ENCODE measurements around the gene SELENOO. TPM values are rescaled to one million over a fixed set of nuclear protein-coding genes. Genes with fewer than 3 reads are reported as not detected.

Gene SELENOO
- polyA plus RNA-seq, 1 of the 3 experiments (the other 2 are of a cell fraction): 26.7 TPM

DNA sequence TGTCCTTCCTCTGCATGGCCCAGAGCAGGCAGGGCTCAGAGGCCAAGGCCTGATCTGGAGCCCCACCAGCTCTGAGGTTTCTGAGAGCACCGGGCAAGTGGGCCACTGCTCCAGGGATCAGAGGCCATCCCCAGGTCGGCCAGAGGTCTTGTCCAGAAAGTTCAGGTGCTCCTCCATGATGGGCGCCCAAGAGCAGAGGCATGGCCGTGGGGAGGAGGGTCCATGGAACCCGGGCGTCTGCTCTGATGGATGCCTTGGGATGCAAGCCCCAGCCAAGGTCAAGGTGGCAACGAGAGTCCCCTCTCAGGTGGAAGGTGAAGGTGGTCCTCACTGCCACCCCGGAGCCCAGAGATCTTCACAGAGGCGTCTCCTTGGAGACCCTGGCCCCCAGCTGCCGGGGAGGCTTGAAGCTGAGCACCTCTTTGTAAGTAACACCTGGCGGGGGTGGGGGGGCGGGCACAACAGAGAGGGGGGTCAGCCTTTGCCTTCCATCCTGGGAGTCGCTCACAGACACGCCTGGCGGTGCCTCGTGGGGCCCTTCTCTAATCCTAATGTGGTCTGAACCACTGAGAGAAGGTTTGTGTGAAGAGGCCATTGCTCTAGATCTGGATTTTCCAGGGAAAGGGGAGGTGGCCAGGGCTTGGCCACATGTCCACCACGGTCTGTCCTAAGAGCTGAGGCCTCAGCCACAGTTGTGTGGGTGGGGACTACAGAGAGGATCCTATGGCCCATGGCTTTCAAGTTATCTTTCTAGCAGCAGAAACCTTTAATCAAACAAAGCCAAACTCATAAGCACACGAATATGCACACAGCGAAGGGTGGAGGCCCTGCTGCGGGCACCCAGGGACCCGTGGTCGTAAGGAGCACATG lies 52.5 kb downstream of the SELENOO start:
- Histone ChIP-seq H3K27ac (ENCODE audit: low read depth in 2 of 2, low read length in 1 of 2) (no peak overlapping the region), H3K79me2 (ENCODE audit: insufficient read depth) (peaks cover 16% of the 10 kb centered on the region; the same call in 1 of the 2 replicates), H3K4me2 (no peak overlapping the region), H3K4me3 (ENCODE audit: low read depth in 2 of 2, low read length in 1 of 2) (no peak overlapping the region), H3F3A (replicated peaks; ENCODE audit: insufficient read depth) (peaks cover 13% of the 10 kb centered on the region), H3K9ac (no peak overlapping the region), H3K27me3 (ENCODE audit: insufficient read depth) (no peaks in the 10 kb centered on the region), H4K20me1 (ENCODE audit: insufficient read depth) (0 out of 2 replicates have a peak, but pooled peaks cover 7% of the 10 kb centered on the region), H3K9me2 (no peaks in the 10 kb centered on the region), H3K9me3 (no peaks in the 10 kb centered on the region), H2AFZ (ENCODE audit: low read depth) (no peak overlapping the region), H3K4me1 (ENCODE audit: control insufficient read depth in 1 of 2, insufficient read depth in 2 of 2, low read depth in 1 of 2, low read length in 1 of 2) (peaks cover 5 to 33% of the 10 kb centered on the region in 2 experiments; a peak in 2 of 4 replicates), H3K36me3 (replicated peaks in 1 of 2; ENCODE audit: control insufficient read depth in 1 of 2, insufficient read depth in 2 of 2, low read length in 1 of 2) (peaks cover 0 to 37% of the 10 kb centered on the region in 2 experiments)
- DNase-seq: no peak
- WGBS (ENCODE audit: low lambda C conversion rate): 95% methylated on average over 12 of the region's 22 CpGs
- CTCF ChIA-PET: interaction anchor here (0.8 to 4.3 kb wide), 13 partner anchors 8 to 368 kb away, joined by 3 to 72 read pairs (median 7); partner anchors contain the start of genes DENND6B, MAPK11 and MAPK12
- no peak for TF ChIP-seq IRF3 (IDR thresholded peaks at IDR 0.05; ENCODE audit: low read depth, low read length)
- TF ChIP-seq SIN3A (IDR thresholded peaks at IDR 0.05; ENCODE audit: borderline replicate concordance, low read depth, low read length): no peak
- no peak for TF ChIP-seq TEAD4 (IDR thresholded peaks at IDR 0.05; ENCODE audit: borderline replicate concordance, insufficient read depth)
- no peak for TF ChIP-seq TAF1 (IDR thresholded peaks at IDR 0.05; ENCODE audit: borderline replicate concordance, low read depth, low read length)
- no peak for TF ChIP-seq REST (IDR thresholded peaks at IDR 0.05; ENCODE audit: low read depth, low read length)
- no peak for TF ChIP-seq FOXJ3 (CRISPR knock-in tag; IDR thresholded peaks at IDR 0.05)
- no peak for TF ChIP-seq SMC3 (IDR thresholded peaks at IDR 0.05; ENCODE audit: low read depth, low read length)
- TF ChIP-seq ZBTB33 (IDR thresholded peaks at IDR 0.05; ENCODE audit: borderline replicate concordance, low read depth): no peak
- TF ChIP-seq FOXM1 (IDR thresholded peaks at IDR 0.05; ENCODE audit: low read depth): no peak
- TF ChIP-seq RFX5 (IDR thresholded peaks at IDR 0.05; ENCODE audit: low read length): no peak
- TF ChIP-seq TCF12 (IDR thresholded peaks at IDR 0.05): no peak
- TF ChIP-seq MXI1 (IDR thresholded peaks at IDR 0.05; ENCODE audit: low read depth, low read length): no peak
- no peak for TF ChIP-seq GABPA (IDR thresholded peaks at IDR 0.05; ENCODE audit: low read depth)
- no peak for TF ChIP-seq MEF2A (IDR thresholded peaks at IDR 0.05; ENCODE audit: borderline replicate concordance, low read depth)
- no peak for TF ChIP-seq RCOR1 (IDR thresholded peaks at IDR 0.05; ENCODE audit: low read length)
- TF ChIP-seq MAX (IDR thresholded peaks at IDR 0.05; ENCODE audit: low read depth): no peak
- no peak for TF ChIP-seq POLR2AphosphoS5 (IDR thresholded peaks at IDR 0.05; ENCODE audit: low read depth, low read length)
- TF ChIP-seq ELF1 (IDR thresholded peaks at IDR 0.05): no peak
- POLR2A ChIA-PET: interaction anchor here (0.6 to 0.7 kb wide), 2 partner anchors 73 to 127 kb away, joined by 3 to 4 read pairs; partner anchors contain the start of gene DENND6B
